Measurements from ENCODE around the gene FAM50A. TPM values are rescaled to one million over a fixed set of nuclear protein-coding genes. Genes with fewer than 3 reads are reported as not detected.

FAM50A gene
- total RNA-seq, 1 donor from 2014 or later, result 68.8 TPM

- no peaks in the 10 kb centered on the region for H3K9me3 Mint-ChIP-seq
- no peak for TF ChIP-seq CTCF (conservative IDR thresholded peaks at IDR 0.05)
Observed at GRCh38 chrX:154429711-154430110, 14.2 kb upstream of the FAM50A start.

GRCh38 chrX:154430479-154430878 lies 13.5 kb upstream of the FAM50A start:
- no peak for DNase-seq (ENCODE audit: low read depth, low spot score)
- H3K27ac Mint-ChIP-seq (ENCODE audit: unreplicated experiment), result peak overlapping the region; percentile 35
- no peaks in the 10 kb centered on the region for H3K9me3 Mint-ChIP-seq
- peak overlapping the region; percentile 69 for H3K4me3 Mint-ChIP-seq
- H3K36me3 Mint-ChIP-seq (ENCODE audit: low read depth), result peaks cover 15% of the 10 kb centered on the region
- H3K27me3 Mint-ChIP-seq (ENCODE audit: low read depth), result no peaks in the 10 kb centered on the region
- TF ChIP-seq CTCF (conservative IDR thresholded peaks at IDR 0.05), result no peak
- peaks cover 20% of the 10 kb centered on the region for H3K4me1 Mint-ChIP-seq

More at GRCh38 chrX:154429711-154430110, 14.2 kb upstream of the FAM50A start:
- Mint-ChIP-seq H3K36me3 (ENCODE audit: low read depth) (peaks cover 15% of the 10 kb centered on the region), H3K27ac (ENCODE audit: unreplicated experiment) (peak overlapping the region; percentile 57), H3K4me3 (peak overlapping the region; percentile 85), H3K4me1 (peaks cover 20% of the 10 kb centered on the region), H3K27me3 (ENCODE audit: low read depth) (no peaks in the 10 kb centered on the region)
- DNase-seq (ENCODE audit: low read depth, low spot score), result no peak

- H3K27me3 Mint-ChIP-seq (ENCODE audit: low read depth), result no peaks in the 10 kb centered on the region
- peaks cover 15% of the 10 kb centered on the region for H3K36me3 Mint-ChIP-seq (ENCODE audit: low read depth)
- H3K4me1 Mint-ChIP-seq, result peaks cover 22% of the 10 kb centered on the region
- no peak for TF ChIP-seq CTCF (conservative IDR thresholded peaks at IDR 0.05)
- H3K4me3 Mint-ChIP-seq, result peak overlapping the region; percentile 69
- no peak for DNase-seq (ENCODE audit: low read depth, low spot score)
- no peak overlapping the region for H3K27ac Mint-ChIP-seq (ENCODE audit: unreplicated experiment)
- H3K9me3 Mint-ChIP-seq, result no peaks in the 10 kb centered on the region
Observed at GRCh38 chrX:154430916-154431315, 13.0 kb upstream of the FAM50A start.

GRCh38 chrX:154431341-154431740 lies 12.6 kb upstream of the FAM50A start:
- peaks cover 15% of the 10 kb centered on the region for H3K36me3 Mint-ChIP-seq (ENCODE audit: low read depth)
- no peaks in the 10 kb centered on the region for H3K27me3 Mint-ChIP-seq (ENCODE audit: low read depth)
- no peak overlapping the region for H3K27ac Mint-ChIP-seq (ENCODE audit: unreplicated experiment)
- no peaks in the 10 kb centered on the region for H3K9me3 Mint-ChIP-seq
- peak overlapping the region; percentile 61 for H3K4me3 Mint-ChIP-seq
- H3K4me1 Mint-ChIP-seq, result peaks cover 26% of the 10 kb centered on the region
- DNase-seq (ENCODE audit: low read depth, low spot score), result no peak
- no peak for TF ChIP-seq CTCF (conservative IDR thresholded peaks at IDR 0.05)

- H3K4me3 Mint-ChIP-seq, result no peak overlapping the region
- TF ChIP-seq CTCF (conservative IDR thresholded peaks at IDR 0.05), result no peak
- no peaks in the 10 kb centered on the region for H3K27me3 Mint-ChIP-seq (ENCODE audit: low read depth)
- no peak overlapping the region for H3K27ac Mint-ChIP-seq (ENCODE audit: unreplicated experiment)
- H3K4me1 Mint-ChIP-seq, result peaks cover 27% of the 10 kb centered on the region
- no peak for DNase-seq (ENCODE audit: low read depth, low spot score)
- no peaks in the 10 kb centered on the region for H3K9me3 Mint-ChIP-seq
- H3K36me3 Mint-ChIP-seq (ENCODE audit: low read depth), result peaks cover 15% of the 10 kb centered on the region
Observed at GRCh38 chrX:154432210-154432609, 11.7 kb upstream of the FAM50A start.

- H3K4me3 Mint-ChIP-seq, result peak overlapping the region; percentile 67
- peaks cover 29% of the 10 kb centered on the region for H3K4me1 Mint-ChIP-seq
- H3K27ac Mint-ChIP-seq (ENCODE audit: unreplicated experiment), result no peak overlapping the region
- H3K27me3 Mint-ChIP-seq (ENCODE audit: low read depth), result no peaks in the 10 kb centered on the region
- no peaks in the 10 kb centered on the region for H3K9me3 Mint-ChIP-seq
- TF ChIP-seq CTCF (conservative IDR thresholded peaks at IDR 0.05), result no peak
- no peak for DNase-seq (ENCODE audit: low read depth, low spot score)
- H3K36me3 Mint-ChIP-seq (ENCODE audit: low read depth), result peaks cover 15% of the 10 kb centered on the region
Observed at GRCh38 chrX:154433605-154434004, 10.3 kb upstream of the FAM50A start.
